HAP-1 (cell line): ENCODE data around the gene C2CD4C.

ENCODE experiments used
- DNase-seq, 2 experiments: peaks; one replicate each; pipeline ENCODE4 v3.0.0-alpha.2; 2016 to 2020; ENCODE audit warnings: low spot score in 2 of 2
- H3K27me3 ChIP-seq: fragments of 250-450 bp; sonication (Bioruptor Pico); 2 replicates; pipeline ENCODE4 v1.5.1; 2020; ENCODE audit warnings: low read depth, mild to moderate bottlenecking, moderate library complexity
- H3K36me3 ChIP-seq: fragments of 250-450 bp; sonication (Bioruptor Pico); replicated peaks from 2 replicates; pipeline ENCODE4 v1.5.1; 2020; ENCODE audit warnings: mild to moderate bottlenecking
- H3K4me1 ChIP-seq: fragments of 250-450 bp; sonication (Bioruptor Pico); 2 replicates; pipeline ENCODE4 v1.5.1; 2020; ENCODE audit warnings: mild to moderate bottlenecking
- H3K4me3 ChIP-seq: fragments of 250-450 bp; sonication (Bioruptor Pico); 2 replicates; pipeline ENCODE4 v1.5.1; 2020; ENCODE audit warnings: mild to moderate bottlenecking, moderate library complexity
- H3K9me3 ChIP-seq: fragments of 250-450 bp; sonication (Bioruptor Pico); 2 replicates; pipeline ENCODE4 v1.5.1; 2020; ENCODE audit warnings: mild to moderate bottlenecking, moderate library complexity
- in situ Hi-C: fragments of 300-500 bp; cut with MboI; formaldehyde crosslinking; loops from 3 replicates; pipeline ENCODE4 v1.14.3; 2020; ENCODE audit warnings: low sequenced_read_pairs, inconsistent platforms, mixed read lengths

Gene C2CD4C

DNA sequence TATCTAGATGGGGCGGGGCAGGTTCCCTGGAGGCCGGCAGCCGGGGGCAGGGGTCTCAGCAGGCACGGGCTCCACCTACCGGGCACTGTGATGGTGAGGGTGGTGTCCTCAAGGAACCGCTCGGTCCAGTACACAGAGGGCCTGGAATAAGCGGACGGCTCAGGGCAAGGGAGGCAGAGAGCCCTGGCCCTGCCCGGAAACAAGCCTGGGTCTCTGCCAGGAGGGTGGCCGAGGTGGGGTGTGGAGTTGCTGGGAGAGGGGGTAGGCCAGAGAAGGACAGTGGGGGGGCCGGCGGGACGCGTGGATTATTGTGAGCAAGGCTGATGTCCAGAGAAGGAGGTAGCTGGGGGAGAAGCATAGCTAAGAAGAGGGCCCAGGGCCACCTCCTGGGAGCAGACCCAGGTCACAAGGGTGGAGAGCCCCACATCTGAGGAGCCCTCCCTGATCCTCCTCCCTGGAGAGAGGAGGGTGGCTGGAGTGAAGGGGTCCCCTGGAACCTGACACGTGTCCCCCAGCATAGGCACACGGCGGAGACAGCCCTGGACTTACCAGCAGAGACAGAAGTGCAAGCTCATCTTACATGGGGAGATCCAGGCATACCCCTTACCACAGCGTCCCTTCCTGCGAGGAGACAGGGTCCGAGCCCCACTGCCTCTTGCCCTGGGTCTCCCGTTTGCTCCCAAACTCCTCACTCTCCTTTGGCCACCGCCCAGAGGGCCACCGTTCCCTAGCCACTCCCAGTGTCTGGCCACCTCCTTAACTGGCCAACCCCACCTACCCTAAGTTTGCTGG is 35.4 kb downstream of the C2CD4C start:
- H3K9me3 ChIP-seq = no peaks in the 10 kb centered on the region
- H3K4me3 ChIP-seq = no peak overlapping the region
- in situ Hi-C loops = no loop called here
- H3K4me1 ChIP-seq = no peaks in the 10 kb centered on the region
- no peaks in the 10 kb centered on the region for H3K36me3 ChIP-seq
- DNase-seq = no peak
- no peaks in the 10 kb centered on the region for H3K27me3 ChIP-seq

- no peak overlapping the region for H3K4me3 ChIP-seq
- no peaks in the 10 kb centered on the region for H3K36me3 ChIP-seq
- H3K27me3 ChIP-seq = no peaks in the 10 kb centered on the region
- DNase-seq = no peak
- H3K4me1 ChIP-seq = no peaks in the 10 kb centered on the region
- in situ Hi-C loops = no loop called here
- H3K9me3 ChIP-seq = no peaks in the 10 kb centered on the region
Measured at GRCh38 chr19:372306-372890, 36.5 kb downstream of the C2CD4C start.

GRCh38 chr19:371501-372168 is 37.3 kb downstream of the C2CD4C start:
- DNase-seq = no peak
- in situ Hi-C loops = no loop called here
- no peak overlapping the region for H3K4me3 ChIP-seq
- H3K9me3 ChIP-seq = peaks cover 4% of the 10 kb centered on the region; the same call in 1 of the 2 replicates
- no peaks in the 10 kb centered on the region for H3K27me3 ChIP-seq
- no peaks in the 10 kb centered on the region for H3K4me1 ChIP-seq
- H3K36me3 ChIP-seq = no peaks in the 10 kb centered on the region

- no peaks in the 10 kb centered on the region for H3K4me1 ChIP-seq
- in situ Hi-C loops = no loop called here
- no peak overlapping the region for H3K4me3 ChIP-seq
- H3K27me3 ChIP-seq = no peaks in the 10 kb centered on the region
- DNase-seq = no peak
- peaks cover 4% of the 10 kb centered on the region; the same call in 1 of the 2 replicates for H3K9me3 ChIP-seq
- no peaks in the 10 kb centered on the region for H3K36me3 ChIP-seq
Measured at GRCh38 chr19:370641-371330, 38.2 kb downstream of the C2CD4C start.

DNA sequence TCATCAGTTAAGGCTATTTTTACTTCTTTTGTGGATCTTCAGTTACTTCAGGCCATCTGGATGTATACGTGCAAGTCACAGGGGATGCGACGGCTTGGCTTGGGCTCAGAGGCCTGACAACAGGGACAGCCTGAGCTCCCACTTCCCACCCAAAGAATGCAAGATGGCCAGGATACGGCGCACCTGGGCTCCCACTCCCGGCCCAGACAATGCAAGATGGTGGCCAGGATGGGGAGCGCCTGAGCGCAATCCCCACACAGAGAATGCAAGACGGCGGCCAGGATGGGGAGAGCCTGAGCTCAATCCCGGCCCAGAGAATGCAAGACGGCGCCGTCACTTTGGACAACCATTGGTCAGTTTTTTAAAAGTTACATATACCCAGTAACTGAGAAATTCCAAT is 39.1 kb downstream of the C2CD4C start:
- no peak overlapping the region for H3K4me3 ChIP-seq
- in situ Hi-C loops = no loop called here
- no peak for DNase-seq
- no peaks in the 10 kb centered on the region for H3K4me1 ChIP-seq
- H3K36me3 ChIP-seq = no peaks in the 10 kb centered on the region
- no peaks in the 10 kb centered on the region for H3K27me3 ChIP-seq
- H3K9me3 ChIP-seq = peaks cover 4% of the 10 kb centered on the region; the same call in 1 of the 2 replicates

DNA sequence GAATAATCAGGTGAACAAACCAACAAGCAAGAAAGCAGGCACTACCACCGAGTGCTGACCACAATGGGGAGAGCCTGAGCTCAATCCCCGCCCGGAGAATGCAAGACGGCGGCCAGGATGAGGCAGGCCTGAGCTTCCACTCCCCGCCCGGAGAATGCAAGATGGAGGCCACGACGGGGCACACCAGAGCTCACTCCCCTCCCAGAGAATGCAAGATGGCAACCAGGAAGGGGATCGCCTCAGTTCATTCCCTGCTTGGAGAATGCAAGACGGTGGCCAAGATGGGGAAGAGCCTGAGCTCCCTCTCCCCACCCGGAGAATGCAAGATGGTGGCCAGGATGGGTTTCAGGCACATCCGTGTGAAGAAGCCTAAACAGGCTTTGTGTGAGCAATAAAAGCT is 39.7 kb downstream of the C2CD4C start:
- in situ Hi-C loops = no loop called here
- no peaks in the 10 kb centered on the region for H3K4me1 ChIP-seq

DNA sequence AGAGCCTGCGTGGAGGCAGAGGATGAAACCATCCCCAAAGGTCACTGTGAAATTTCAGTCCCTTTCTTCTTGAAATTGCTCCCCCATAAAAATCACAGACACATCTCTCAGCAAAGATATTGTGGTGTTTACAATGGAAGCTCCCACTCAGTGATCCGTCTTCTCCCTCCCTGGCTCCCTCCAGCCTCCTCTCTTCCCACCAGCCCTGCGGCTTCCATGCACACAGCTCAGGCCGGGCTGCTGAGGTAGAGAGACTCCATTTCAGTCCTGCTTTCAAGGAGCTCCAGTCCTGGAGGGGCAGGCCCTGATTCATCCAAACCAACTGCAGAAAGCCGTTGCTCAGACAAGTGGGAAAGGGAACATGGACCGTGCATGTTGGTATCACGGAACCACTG is 40.3 kb downstream of the C2CD4C start:
- in situ Hi-C loops = no loop called here
- Histone ChIP-seq H3K4me1 (no peaks in the 10 kb centered on the region), H3K36me3 (no peaks in the 10 kb centered on the region), H3K9me3 (peaks cover 4% of the 10 kb centered on the region; the same call in 1 of the 2 replicates), H3K27me3 (no peaks in the 10 kb centered on the region), H3K4me3 (no peak overlapping the region)
- DNase-seq = no peak

More for the DNA sequence above, 39.7 kb downstream of the C2CD4C start:
- peaks cover 4% of the 10 kb centered on the region; the same call in 1 of the 2 replicates for H3K9me3 ChIP-seq
- no peaks in the 10 kb centered on the region for H3K27me3 ChIP-seq
- H3K36me3 ChIP-seq = no peaks in the 10 kb centered on the region
- no peak overlapping the region for H3K4me3 ChIP-seq
- DNase-seq = no peak

DNA sequence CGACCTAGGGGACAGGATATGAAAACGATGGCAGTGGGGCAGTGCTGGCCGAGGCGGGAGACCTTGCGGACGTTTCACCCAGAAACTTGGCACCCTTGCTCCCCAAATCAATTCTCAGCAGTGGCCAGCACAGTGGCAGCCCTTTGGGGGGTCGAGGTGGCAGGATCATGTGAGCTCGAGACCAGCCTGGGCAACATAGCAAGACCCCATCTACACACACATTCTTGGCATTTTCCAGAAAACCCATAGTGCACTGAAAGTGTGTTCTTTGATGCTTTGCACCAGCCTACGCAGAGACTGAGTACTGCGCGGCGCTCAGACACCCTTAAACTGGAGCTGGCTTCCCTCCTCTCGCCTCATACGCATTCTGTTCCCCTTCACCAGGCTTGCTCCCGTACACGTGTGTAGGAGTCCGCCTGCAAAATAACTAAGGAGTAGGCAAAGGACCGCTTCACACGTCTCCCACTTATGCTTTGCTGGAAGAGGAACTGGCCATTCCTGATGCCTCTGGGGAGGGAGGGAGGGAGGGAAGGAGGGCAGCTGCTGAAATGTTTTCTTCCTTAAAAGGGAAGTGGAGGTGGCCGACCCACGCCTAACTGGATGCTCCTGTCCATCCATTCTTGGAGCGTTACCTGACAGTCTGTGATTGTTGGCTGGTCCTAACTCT is 40.9 kb downstream of the C2CD4C start:
- Histone ChIP-seq H3K36me3 (no peaks in the 10 kb centered on the region), H3K4me3 (no peak overlapping the region), H3K4me1 (no peaks in the 10 kb centered on the region), H3K9me3 (peaks cover 4% of the 10 kb centered on the region; the same call in 1 of the 2 replicates), H3K27me3 (no peaks in the 10 kb centered on the region)
- DNase-seq = no peak
- in situ Hi-C loops = no loop called here

DNA sequence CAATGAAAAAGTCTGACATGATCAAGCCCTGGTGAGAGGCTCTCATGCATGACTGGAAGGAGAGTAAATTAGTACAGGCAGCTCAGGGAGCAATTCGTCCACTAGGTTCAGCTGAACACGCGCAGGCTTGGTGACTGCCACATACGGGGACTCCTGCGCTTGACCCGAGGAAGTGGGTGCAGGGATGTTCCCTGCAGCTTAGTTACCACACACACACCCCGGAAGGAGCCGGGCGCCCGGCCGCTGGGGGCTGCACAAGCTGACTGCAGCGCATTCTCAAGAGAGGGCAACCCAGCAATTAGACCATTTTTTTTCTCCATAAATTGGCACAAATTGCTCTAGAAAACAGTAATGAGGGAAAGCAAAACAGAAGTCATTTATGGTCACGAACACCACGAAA is 41.4 kb downstream of the C2CD4C start:
- Histone ChIP-seq H3K4me3 (no peak overlapping the region), H3K27me3 (no peaks in the 10 kb centered on the region), H3K4me1 (no peaks in the 10 kb centered on the region), H3K9me3 (peaks cover 4% of the 10 kb centered on the region; the same call in 1 of the 2 replicates), H3K36me3 (no peaks in the 10 kb centered on the region)
- in situ Hi-C loops = no loop called here
- no peak for DNase-seq

GRCh38 chr19:366951-367350 is 42.0 kb downstream of the C2CD4C start:
- H3K36me3 ChIP-seq = no peaks in the 10 kb centered on the region
- no peaks in the 10 kb centered on the region for H3K27me3 ChIP-seq
- H3K4me3 ChIP-seq = no peak overlapping the region
- DNase-seq = no peak
- peaks cover 4% of the 10 kb centered on the region; the same call in 1 of the 2 replicates for H3K9me3 ChIP-seq
- H3K4me1 ChIP-seq = no peaks in the 10 kb centered on the region
- in situ Hi-C loops = no loop called here

DNA sequence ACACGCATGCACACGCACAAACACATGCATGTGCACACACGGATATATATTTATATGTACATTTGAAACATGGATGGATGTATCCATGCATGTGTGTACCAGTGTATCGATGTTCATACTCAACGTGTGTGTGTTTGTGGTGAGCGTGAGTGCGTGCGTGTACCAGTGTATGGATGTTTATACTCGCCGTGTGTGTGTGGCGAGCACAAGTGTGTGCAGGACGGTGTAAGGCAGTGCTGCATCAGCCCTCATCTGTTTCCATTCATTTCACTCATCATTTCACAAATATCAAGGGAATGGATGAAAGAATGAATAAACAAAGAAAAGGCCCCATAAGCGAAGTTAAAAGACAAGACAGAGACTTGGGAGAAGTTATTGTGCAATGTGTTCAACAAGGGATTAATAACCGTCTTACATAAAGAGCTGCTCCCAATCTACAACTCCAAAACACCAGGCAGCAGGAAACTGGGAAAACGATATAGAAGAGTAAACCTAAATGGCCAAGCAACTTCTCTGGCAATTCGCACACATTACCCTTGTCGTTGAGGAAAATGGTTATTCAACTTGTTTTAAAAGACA is 42.7 kb downstream of the C2CD4C start:
- H3K4me1 ChIP-seq = no peaks in the 10 kb centered on the region
- in situ Hi-C loops = no loop called here
- no peaks in the 10 kb centered on the region for H3K36me3 ChIP-seq
- H3K4me3 ChIP-seq = no peak overlapping the region
- no peak for DNase-seq
- H3K27me3 ChIP-seq = no peaks in the 10 kb centered on the region
- H3K9me3 ChIP-seq = peaks cover 4% of the 10 kb centered on the region; the same call in 1 of the 2 replicates

DNA sequence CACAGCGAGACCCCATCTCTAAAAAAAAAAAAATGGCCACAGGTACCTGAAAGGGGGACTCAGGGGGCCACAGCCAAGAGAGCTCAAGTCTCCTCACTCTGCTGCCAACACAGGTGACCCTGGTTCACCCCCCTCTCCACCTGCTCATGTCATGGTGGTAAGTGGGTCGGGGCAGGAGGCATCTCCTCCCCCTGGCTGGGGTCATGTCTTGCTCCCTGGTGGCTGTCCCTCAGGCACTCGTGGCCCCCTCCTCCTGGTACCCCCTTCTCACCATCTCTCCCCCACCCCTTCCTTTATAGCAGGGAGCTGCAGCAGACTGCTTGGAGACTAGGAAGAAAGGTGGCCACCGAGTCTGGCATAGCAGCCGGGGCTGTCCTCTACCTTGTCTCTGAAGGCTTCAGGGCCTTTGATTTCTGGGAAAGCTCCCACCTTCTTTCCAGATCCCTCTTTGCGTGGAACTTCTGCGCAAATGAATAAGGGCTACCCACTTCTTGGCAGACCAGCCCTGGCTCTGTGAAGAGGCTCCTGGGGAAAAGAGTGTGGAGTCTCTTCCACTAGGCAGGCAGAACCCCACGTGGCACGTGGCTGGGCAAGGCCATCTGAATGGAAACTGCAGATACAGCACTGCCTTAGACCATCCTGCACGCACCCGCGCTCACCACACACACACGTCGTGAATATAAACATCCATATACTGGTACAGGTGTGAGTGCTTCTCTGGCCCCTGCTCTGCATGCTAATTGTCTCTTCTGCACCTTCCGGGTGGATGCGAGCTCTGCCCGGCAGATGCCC is 44.3 kb downstream of the C2CD4C start:
- Histone ChIP-seq H3K36me3 (no peaks in the 10 kb centered on the region), H3K4me1 (no peaks in the 10 kb centered on the region), H3K27me3 (no peaks in the 10 kb centered on the region), H3K4me3 (no peak overlapping the region), H3K9me3 (peaks cover 4% of the 10 kb centered on the region; the same call in 1 of the 2 replicates)
- in situ Hi-C loops = no loop called here
- no peak for DNase-seq
